K562 treated with DMSO at 1 percent for 24 hours (cell line): ENCODE measurements around the gene TUNAR. TPM values are rescaled to one million over a fixed set of nuclear protein-coding genes. Genes with fewer than 3 reads are reported as not detected.

Experiments used
- total RNA-seq: library from RNA; unstranded; fragments of 300-600 nt; gene quantifications from 2 replicates; pipeline ENCODE4 v1.2.3, GENCODE V29; 2022; ENCODE audit warnings: low read depth; ENCODE audit not compliant: insufficient read depth

The TUNAR gene
- total RNA-seq: not detected in 2 replicates

GRCh38 chr14:95876761-95877538 lies at the start of gene TUNAR:
TUNAR (plus strand) TSS chr14:95876832.

Other genes with a start within 250 kb of the TUNAR start
- gene TCL1B, start 190.4 kb upstream of the TUNAR start, total RNA-seq: not detected in 2 replicates
- gene TCL1A, start 162.7 kb upstream of the TUNAR start, total RNA-seq: 0.21 TPM in 1 of 2 replicates, not detected in the other
- not detected in 2 replicates for gene C14orf132, start 162.5 kb downstream of the TUNAR start, total RNA-seq